Measurements from ENCODE around the gene STXBP2. TPM values are rescaled to one million over a fixed set of nuclear protein-coding genes. Genes with fewer than 3 reads are reported as not detected.

Gene STXBP2
- polyA plus RNA-seq (ENCODE audit: insufficient read length in 10 of 10): 1 to 10 TPM; 2.1 to 7.9 (median 6.0) TPM
- long read RNA-seq, donor 1, partial matches to known transcripts: 0 of 1 reads
- long read RNA-seq, donor 1, other reads (novel, unspliced or antisense): 0 of 1 reads
- long read RNA-seq, donor 2: 0 reads
- long read RNA-seq, donor 3: 0 reads
- long read RNA-seq, donor 4: 0 reads
- long read RNA-seq, donor 5, partial matches to known transcripts: 0 of 1 reads
- long read RNA-seq, donor 5, other reads (novel, unspliced or antisense): 0 of 1 reads
- long read RNA-seq, donor 6, partial matches to known transcripts: 0 of 1 reads
- long read RNA-seq, donor 6, other reads (novel, unspliced or antisense): 0 of 1 reads
- long read RNA-seq, donor 7: 0 reads
- long read RNA-seq, donor 8, partial matches to known transcripts: 0 of 2 reads
- long read RNA-seq, donor 8, other reads (novel, unspliced or antisense): 0 of 2 reads
- long read RNA-seq, donor 9: 0 reads

- peak in 1 of 3 donors; percentile 37 for DNase-seq
Observed at GRCh38 chr19:7636691-7637373, at the start of gene STXBP2. STXBP2 (plus strand) TSS chr19:7637110; CDS start chr19:7637150, 40 bp downstream.

GRCh38 chr19:7589822-7590221 lies 47.1 kb upstream of the STXBP2 start:
- no peak for DNase-seq

DNA sequence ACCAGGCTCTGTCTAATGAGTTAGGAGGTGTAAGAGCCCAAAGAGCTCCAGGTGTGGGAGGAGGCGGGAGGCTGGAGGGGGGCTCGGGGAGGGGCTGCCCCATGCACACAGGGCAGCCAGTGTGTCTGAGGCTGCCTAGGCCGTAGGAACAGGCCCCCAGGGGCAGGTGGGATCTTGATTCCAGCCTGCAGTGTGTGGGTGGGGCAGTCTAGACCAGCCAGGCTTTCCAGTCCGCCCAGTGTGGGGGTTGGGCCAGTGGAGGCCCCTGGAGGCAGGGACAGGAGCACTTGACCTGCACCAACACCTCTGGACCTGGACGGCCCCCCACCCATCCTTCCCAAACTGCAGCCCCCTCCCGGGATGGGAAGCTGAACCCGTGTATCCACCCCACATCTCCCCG lies 46.7 kb upstream of the STXBP2 start:
- no peak for DNase-seq

DNA sequence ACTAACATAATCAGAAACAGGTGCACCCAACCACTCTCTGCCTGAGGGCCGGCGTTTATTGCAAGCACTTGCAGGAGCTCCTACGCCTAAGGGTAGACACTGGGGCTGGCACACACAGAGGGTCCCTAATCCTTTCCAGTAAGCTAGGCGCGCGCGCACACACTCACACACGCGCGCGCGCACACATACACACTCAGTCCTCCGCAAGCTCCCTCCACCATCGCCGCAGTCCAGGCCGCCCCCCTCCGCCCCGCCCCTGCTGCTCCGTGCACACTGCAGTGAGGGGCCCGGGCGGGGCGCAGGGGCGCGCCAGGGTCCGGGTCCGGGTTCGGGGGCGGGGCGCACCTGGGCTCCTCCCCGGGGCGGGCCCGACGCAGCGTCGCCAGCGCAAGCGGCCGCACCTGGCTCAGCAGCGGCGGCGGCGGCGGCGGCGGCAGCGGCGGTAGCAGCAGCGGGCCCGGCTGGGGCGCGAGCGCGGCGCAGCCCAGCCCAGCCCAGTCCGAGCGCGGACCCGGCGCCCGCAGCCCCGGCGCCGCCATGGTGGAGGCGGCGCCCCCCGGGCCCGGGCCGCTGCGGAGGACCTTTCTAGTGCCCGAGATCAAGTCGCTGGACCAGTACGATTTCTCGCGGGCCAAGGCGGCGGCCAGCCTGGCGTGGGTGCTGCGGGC lies 41.3 kb upstream of the STXBP2 start, which contains the start of gene CAMSAP3:
CAMSAP3 (plus strand) TSS at position 398 of the 668 bp plus-strand sequence; CDS start at position 538, 140 bp downstream.
- no peak for DNase-seq

DNA sequence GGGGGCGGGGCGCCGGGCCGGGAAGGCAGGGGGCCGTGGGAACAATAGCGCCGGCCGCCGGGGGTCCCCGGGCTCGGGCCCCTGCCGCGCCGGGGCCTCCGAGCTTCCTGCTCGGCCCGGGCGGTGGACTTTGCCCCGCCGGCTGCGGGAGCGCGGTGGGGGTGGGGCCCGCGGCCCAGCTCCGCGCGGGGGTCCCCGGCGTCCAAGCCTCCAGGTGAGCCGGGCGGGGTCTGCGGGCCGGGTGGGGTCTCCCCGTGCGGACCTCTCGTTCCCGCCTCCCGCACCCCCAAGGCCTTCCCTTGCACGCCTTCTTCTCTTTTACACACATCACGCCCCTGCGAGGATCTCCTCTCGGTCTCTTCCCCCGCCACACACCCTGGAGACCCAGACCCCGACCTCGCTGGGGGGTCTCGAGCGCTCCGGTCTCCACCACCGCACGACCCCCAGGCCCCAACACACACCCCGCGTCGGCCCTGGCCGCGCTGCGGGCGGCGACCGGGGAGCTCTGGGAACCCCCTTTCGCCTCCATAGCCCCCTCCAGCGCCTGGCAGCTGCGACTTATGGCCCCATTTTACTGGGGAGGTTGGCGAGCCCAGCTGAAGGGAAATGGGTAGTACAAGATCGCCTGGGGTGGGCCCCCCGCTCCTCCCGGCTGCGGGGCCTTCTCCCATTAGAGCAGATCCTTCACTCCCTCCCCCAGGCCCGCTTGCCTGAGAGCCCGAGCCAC lies 40.5 kb upstream of the STXBP2 start:
- no peak for DNase-seq

- no peak for DNase-seq
Observed at GRCh38 chr19:7597689-7598088, 39.2 kb upstream of the STXBP2 start.

- DNase-seq: no peak
Observed at GRCh38 chr19:7598180-7598579, 38.7 kb upstream of the STXBP2 start.

GRCh38 chr19:7600721-7601120 lies 36.2 kb upstream of the STXBP2 start:
- DNase-seq: no peak

DNA sequence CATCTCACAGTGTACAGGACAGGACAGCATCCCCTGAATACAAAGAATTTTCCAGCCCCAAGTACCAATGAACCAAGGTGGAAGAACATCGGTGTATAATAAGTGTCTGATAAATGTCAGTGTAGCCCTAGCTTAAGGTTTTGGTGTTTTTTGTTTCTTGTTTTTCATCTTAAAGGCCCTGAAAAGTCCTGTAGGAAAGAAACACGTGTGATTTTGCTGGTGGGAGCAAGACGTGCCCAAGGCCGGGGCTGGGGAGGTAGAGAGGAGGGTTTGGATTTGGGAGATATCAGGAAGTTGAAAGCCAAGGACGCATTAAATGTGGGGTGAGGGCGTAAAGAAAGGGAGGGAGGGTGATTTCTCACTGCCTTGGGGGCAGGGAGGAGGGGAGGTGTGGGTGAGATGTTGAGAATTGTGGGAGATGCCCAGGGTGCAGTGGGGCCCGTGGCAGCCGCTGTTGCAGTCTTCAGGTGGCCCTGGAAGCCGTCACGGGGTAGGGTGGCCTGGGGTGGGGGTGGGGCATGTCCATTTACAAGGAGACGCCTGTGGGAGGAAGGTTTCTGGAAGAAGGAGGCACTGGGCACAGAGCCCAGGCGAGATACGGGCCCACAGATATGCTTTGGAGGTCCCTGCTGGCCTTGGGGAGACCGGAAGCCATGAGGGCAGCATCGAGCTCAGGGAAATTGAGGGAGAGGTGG lies 34.5 kb upstream of the STXBP2 start:
- no peak for DNase-seq

GRCh38 chr19:7602935-7603497 lies 33.9 kb upstream of the STXBP2 start:
- DNase-seq: no peak

DNA sequence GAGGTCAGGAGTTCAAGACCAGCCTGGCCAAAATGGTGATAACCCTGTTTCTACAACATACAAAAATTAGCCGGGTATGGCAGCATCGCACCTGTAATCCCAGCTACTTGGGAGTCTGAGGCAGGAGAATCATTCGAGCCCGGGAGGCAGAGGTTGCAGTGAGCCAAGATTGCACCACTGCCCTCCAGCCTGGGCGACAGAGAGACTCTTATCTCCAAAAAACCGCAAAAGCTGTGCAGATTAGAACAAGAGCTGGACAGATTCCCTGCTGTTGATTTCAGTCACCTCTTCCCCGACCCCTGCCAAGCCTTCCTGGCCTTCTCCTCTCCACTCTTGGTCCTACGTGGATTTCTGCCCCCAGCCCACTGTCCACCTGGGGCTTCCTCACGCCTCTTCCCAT lies 33.0 kb upstream of the STXBP2 start:
- DNase-seq: no peak

- no peak for DNase-seq
Observed at GRCh38 chr19:7605490-7606222, 31.3 kb upstream of the STXBP2 start.

GRCh38 chr19:7606289-7606688 lies 30.6 kb upstream of the STXBP2 start:
- no peak for DNase-seq

DNA sequence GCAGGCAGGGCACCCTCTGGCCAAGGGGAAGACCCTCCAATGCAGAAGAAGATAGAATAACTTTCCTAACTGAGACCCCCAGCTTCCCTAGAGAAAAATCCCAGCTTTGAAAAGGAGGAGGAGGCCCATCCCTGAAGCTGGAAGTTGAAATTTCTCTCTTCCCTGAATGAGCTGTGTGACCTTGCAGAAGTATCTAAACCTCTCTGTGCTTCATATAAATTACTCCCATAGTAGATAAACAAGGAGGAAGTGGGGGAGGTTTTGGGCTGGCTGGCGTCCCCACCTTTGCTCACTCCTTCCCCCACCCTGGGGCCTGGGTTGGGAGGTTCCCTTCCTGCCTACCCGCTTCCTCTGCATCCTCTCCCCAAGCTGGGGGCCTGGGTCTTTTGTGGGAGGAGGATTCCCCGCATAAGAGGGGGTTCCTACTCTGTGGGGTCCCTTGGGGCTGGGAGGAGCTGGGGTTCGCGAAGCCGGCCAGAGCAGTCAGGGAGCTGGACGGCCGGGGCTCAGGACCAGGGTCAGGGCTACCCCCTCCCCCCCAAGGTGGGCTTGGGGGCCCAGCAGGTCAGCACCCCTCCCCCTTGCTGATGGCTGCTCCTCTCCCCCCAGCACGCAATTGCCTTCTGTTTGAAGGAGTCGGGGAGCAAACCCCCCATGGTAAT lies 29.6 kb upstream of the STXBP2 start:
- DNase-seq: no peak

GRCh38 chr19:7607874-7608560 lies 28.9 kb upstream of the STXBP2 start:
- no peak for DNase-seq

DNA sequence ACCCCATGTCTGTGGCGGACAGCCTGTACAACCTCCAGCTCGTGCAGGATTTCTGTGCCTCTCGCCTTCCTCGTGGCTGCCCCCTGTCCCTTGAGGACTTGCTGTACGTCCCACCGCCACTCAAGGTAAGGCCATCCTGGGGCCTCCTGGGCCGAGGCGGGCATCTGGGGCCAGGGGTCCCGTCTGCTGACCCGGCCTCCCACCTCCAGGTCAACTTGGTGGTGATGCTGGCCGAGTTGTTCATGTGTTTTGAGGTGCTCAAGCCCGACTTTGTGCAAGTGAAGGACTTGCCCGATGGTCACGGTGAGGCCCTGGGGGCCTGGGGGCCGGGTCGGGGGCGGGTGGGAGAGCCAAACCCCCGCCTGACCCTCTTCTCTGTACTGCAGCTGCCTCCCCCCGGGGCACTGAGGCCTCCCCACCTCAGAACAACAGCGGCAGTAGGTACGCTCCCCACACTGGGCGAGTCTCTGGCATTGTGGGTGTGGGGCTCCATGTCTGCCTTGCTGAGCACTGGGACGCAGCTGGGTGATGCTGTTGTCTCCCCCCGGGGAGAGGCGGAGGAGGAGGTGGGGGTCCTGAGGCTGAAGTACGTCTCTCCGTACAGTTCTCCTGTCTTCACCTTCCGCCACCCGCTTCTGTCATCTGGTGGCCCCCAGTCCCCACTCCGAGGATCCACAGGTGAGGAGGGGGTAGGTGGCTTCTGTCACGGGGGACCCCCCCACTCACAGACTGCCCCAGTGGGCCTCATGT lies 26.2 kb upstream of the STXBP2 start:
- no peak for DNase-seq

- no peak for DNase-seq
Observed at GRCh38 chr19:7611541-7612279, 25.2 kb upstream of the STXBP2 start.

Measured in muscle of back (tissue), 13 donors.